Nephron progenitor cell (in vitro differentiated cells): ENCODE data around the gene EIF2S1.
"Not testable (repeated sequence)": the region's sequence is repeated elsewhere in the genome, so short reads cannot be mapped to it uniquely, and the experiment has no call there.

Experiments used
- DNase-seq: peaks from one replicate; pipeline ENCODE4 v3.0.0; 2021
- H3K27ac Mint-ChIP-seq: 2 replicates; pipeline ENCODE4 v1.8.0; 2021; ENCODE audit warnings: mild to moderate bottlenecking, moderate library complexity, mixed read lengths
- H3K27me3 Mint-ChIP-seq: 2 replicates; pipeline ENCODE4 v1.8.0; 2021; ENCODE audit warnings: mild to moderate bottlenecking, low read depth, mixed read lengths; ENCODE audit not compliant: poor library complexity
- H3K36me3 Mint-ChIP-seq: 2 replicates; pipeline ENCODE4 v1.8.0; 2021; ENCODE audit warnings: low read depth, mixed read lengths
- H3K4me1 Mint-ChIP-seq: 2 replicates; pipeline ENCODE4 v1.8.0; 2021; ENCODE audit warnings: mixed read lengths
- H3K4me3 Mint-ChIP-seq: 2 replicates; pipeline ENCODE4 v1.8.0; 2021; ENCODE audit warnings: mild to moderate bottlenecking, moderate library complexity, mixed read lengths
- H3K9me3 Mint-ChIP-seq: 2 replicates; pipeline ENCODE4 v1.8.0; 2021; ENCODE audit warnings: mild to moderate bottlenecking, moderate library complexity, mixed read lengths
- CTCF ChIP-seq: fragments of 200-600 bp; sonication (generic); IDR thresholded peaks from 2 replicates; pipeline ENCODE4 v1.5.0; 2021; ENCODE audit warnings: antibody characterized with exemption

EIF2S1 gene

GRCh38 chr14:67331368-67332125 lies 28.6 kb upstream of the EIF2S1 start:
- no peak for DNase-seq
- Mint-ChIP-seq H3K9me3 (peaks cover 13% of the 10 kb centered on the region), H3K4me3 (no peak overlapping the region), H3K27me3 (no peaks in the 10 kb centered on the region), H3K27ac (no peak overlapping the region), H3K4me1 (no peaks in the 10 kb centered on the region), H3K36me3 (peaks cover 61% of the 10 kb centered on the region)
- TF ChIP-seq CTCF: no peak

GRCh38 chr14:67332468-67332867 lies 27.7 kb upstream of the EIF2S1 start:
- peaks cover 51% of the 10 kb centered on the region for H3K36me3 Mint-ChIP-seq
- no peak overlapping the region for H3K27ac Mint-ChIP-seq
- peaks cover 9% of the 10 kb centered on the region for H3K9me3 Mint-ChIP-seq
- no peak for DNase-seq
- TF ChIP-seq CTCF: no peak
- no peak overlapping the region for H3K4me3 Mint-ChIP-seq
- H3K4me1 Mint-ChIP-seq: no peaks in the 10 kb centered on the region
- H3K27me3 Mint-ChIP-seq: no peaks in the 10 kb centered on the region

- peaks cover 41% of the 10 kb centered on the region for H3K36me3 Mint-ChIP-seq
- H3K27ac Mint-ChIP-seq: no peak overlapping the region
- no peak overlapping the region for H3K4me3 Mint-ChIP-seq
- no peaks in the 10 kb centered on the region for H3K4me1 Mint-ChIP-seq
- DNase-seq: no peak
- H3K9me3 Mint-ChIP-seq: peaks cover 6% of the 10 kb centered on the region
- TF ChIP-seq CTCF: peak; percentile 52
- no peaks in the 10 kb centered on the region for H3K27me3 Mint-ChIP-seq
These were observed 24.3 kb upstream of the EIF2S1 start for GRCh38 chr14:67335781-67336180.

- not testable (repeated sequence) for H3K4me3 Mint-ChIP-seq, H3K27me3 Mint-ChIP-seq, H3K4me1 Mint-ChIP-seq, DNase-seq, H3K27ac Mint-ChIP-seq
- peaks cover 55% of the 10 kb centered on the region for H3K36me3 Mint-ChIP-seq
- peaks cover 10% of the 10 kb centered on the region for H3K9me3 Mint-ChIP-seq
These were observed 18.9 kb upstream of the EIF2S1 start for GRCh38 chr14:67341231-67341630.

- H3K27me3 Mint-ChIP-seq: no peaks in the 10 kb centered on the region
- no peak for TF ChIP-seq CTCF
These were observed 16.4 kb upstream of the EIF2S1 start for GRCh38 chr14:67343601-67344230.

GRCh38 chr14:67345583-67345982 lies 14.5 kb upstream of the EIF2S1 start:
- Mint-ChIP-seq H3K4me1 (no peaks in the 10 kb centered on the region), H3K36me3 (peaks cover 57% of the 10 kb centered on the region), H3K27ac (no peak overlapping the region)

More at GRCh38 chr14:67343601-67344230, 16.4 kb upstream of the EIF2S1 start:
- Mint-ChIP-seq H3K4me1 (no peaks in the 10 kb centered on the region), H3K36me3 (peaks cover 56% of the 10 kb centered on the region), H3K9me3 (peaks cover 10% of the 10 kb centered on the region), H3K27ac (peak overlapping the region; percentile 62), H3K4me3 (no peak overlapping the region)
- no peak for DNase-seq

More at GRCh38 chr14:67345583-67345982, 14.5 kb upstream of the EIF2S1 start:
- Mint-ChIP-seq H3K9me3 (peaks cover 4% of the 10 kb centered on the region), H3K4me3 (no peak overlapping the region), H3K27me3 (no peaks in the 10 kb centered on the region)
- no peak for DNase-seq
- no peak for TF ChIP-seq CTCF
